WTC11 (cell line): ENCODE measurements around the gene ZNF438. TPM values are rescaled to one million over a fixed set of nuclear protein-coding genes. Genes with fewer than 3 reads are reported as not detected.

Source experiments
- ATAC-seq: fragments of 200-7000 bp; cut with Tn5 transposase; 2 replicates; pipeline ENCODE4 v1.10.0; 2021; ENCODE audit warnings: mild to moderate bottlenecking, moderate library complexity
- CTCF ChIA-PET: fragments of 300-600 bp; sonication (Branson Sonifier 250); formaldehyde crosslinking; loops from one replicate; lab custom pipeline; 2021; ENCODE audit warnings: antibody characterized with exemption; lab: Charles Lee
- POLR2A ChIA-PET: fragments of 350-600 bp; sonication (Branson Sonifier 250); formaldehyde crosslinking; loops from one replicate; lab custom pipeline; 2021; ENCODE audit warnings: antibody characterized with exemption; lab: Charles Lee
- DNase-seq: peaks from one replicate; pipeline ENCODE4 v3.0.0; 2021; ENCODE audit warnings: low spot score
- H3K27ac Mint-ChIP-seq: 2 replicates; pipeline ENCODE4 v1.8.0; 2021; ENCODE audit warnings: mixed read lengths
- H3K27me3 Mint-ChIP-seq: 2 replicates; pipeline ENCODE4 v1.8.0; 2021; ENCODE audit warnings: low read depth, mild to moderate bottlenecking, moderate library complexity, mixed read lengths
- H3K36me3 Mint-ChIP-seq: 2 replicates; pipeline ENCODE4 v1.8.0; 2021; ENCODE audit warnings: mixed read lengths
- H3K4me1 Mint-ChIP-seq: 2 replicates; pipeline ENCODE4 v1.8.0; 2022; ENCODE audit warnings: mixed read lengths
- H3K4me3 Mint-ChIP-seq: 2 replicates; pipeline ENCODE4 v1.8.0; 2021; ENCODE audit warnings: mild to moderate bottlenecking, moderate library complexity, mixed read lengths
- H3K9me3 Mint-ChIP-seq: 2 replicates; pipeline ENCODE4 v1.8.0; 2021; ENCODE audit warnings: mixed read lengths
- EMX1 ChIP-seq: fragments of 250-450 bp; sonication (Bioruptor Pico); IDR thresholded peaks from 2 replicates; pipeline ENCODE4 v1.8.0; 2021; ENCODE audit warnings: mild to moderate bottlenecking
- FOXJ3 ChIP-seq: sonication (generic); formaldehyde crosslinking; IDR thresholded peaks from 2 replicates; pipeline ENCODE4 v1.9.0; 2021; ENCODE audit warnings: missing genetic modification reagents, mild to moderate bottlenecking, borderline replicate concordance
- GTF2I ChIP-seq: fragments of 250-450 bp; sonication (Bioruptor Pico); conservative IDR thresholded peaks from 2 replicates; pipeline ENCODE4 v1.4.0; 2021; ENCODE audit warnings: mild to moderate bottlenecking
- HMGA2 ChIP-seq: fragments of 250-450 bp; sonication (Bioruptor Pico); IDR thresholded peaks from 2 replicates; pipeline ENCODE4 v1.4.0; 2021; ENCODE audit warnings: mild to moderate bottlenecking, moderate library complexity
- JAZF1 ChIP-seq: fragments of 250-450 bp; sonication (Bioruptor Pico); IDR thresholded peaks from 2 replicates; pipeline ENCODE4 v1.9.0; 2021; ENCODE audit warnings: moderate library complexity, mild to moderate bottlenecking, inconsistent platforms
- JUN ChIP-seq: sonication (generic); formaldehyde crosslinking; IDR thresholded peaks from 2 replicates; pipeline ENCODE4 v1.8.0; 2023; ENCODE audit warnings: mild to moderate bottlenecking, missing genetic modification reagents
- MXD4 ChIP-seq: fragments of 250-450 bp; sonication (Bioruptor Pico); IDR thresholded peaks from 2 replicates; pipeline ENCODE4 v1.8.0; 2021; ENCODE audit warnings: mild to moderate bottlenecking, moderate library complexity, borderline replicate concordance
- NFYB ChIP-seq: sonication (generic); formaldehyde crosslinking; conservative IDR thresholded peaks from 2 replicates; pipeline ENCODE4 v1.8.0; 2022; ENCODE audit warnings: low read depth, missing genetic modification reagents
- PRRX2 ChIP-seq: fragments of 250-450 bp; sonication (Bioruptor Pico); IDR thresholded peaks from 2 replicates; pipeline ENCODE4 v1.8.0; 2021; ENCODE audit warnings: mild to moderate bottlenecking
- RELA ChIP-seq: sonication (generic); formaldehyde crosslinking; IDR thresholded peaks from 2 replicates; pipeline ENCODE4 v1.8.1; 2022; ENCODE audit warnings: missing genetic modification reagents, mild to moderate bottlenecking, borderline replicate concordance
- SP1 ChIP-seq: sonication (generic); formaldehyde crosslinking; conservative IDR thresholded peaks from 2 replicates; pipeline ENCODE4 v1.8.1; 2022; ENCODE audit warnings: missing genetic modification reagents
- TEAD1 ChIP-seq: sonication (generic); formaldehyde crosslinking; IDR thresholded peaks from 2 replicates; pipeline ENCODE4 v1.8.0; 2022; ENCODE audit warnings: mild to moderate bottlenecking, missing genetic modification reagents
- ZNF121 ChIP-seq: sonication (generic); formaldehyde crosslinking; IDR thresholded peaks from 2 replicates; pipeline ENCODE4 v1.8.0; 2023; ENCODE audit warnings: missing genetic modification reagents
- ZNF317 ChIP-seq: sonication (generic); formaldehyde crosslinking; IDR thresholded peaks from 2 replicates; pipeline ENCODE4 v1.8.1; 2023; ENCODE audit warnings: low read depth, mild to moderate bottlenecking, moderate library complexity, missing genetic modification reagents, borderline replicate concordance
- ZNF423 ChIP-seq: fragments of 250-450 bp; sonication (Bioruptor Pico); IDR thresholded peaks from 2 replicates; pipeline ENCODE4 v2.1.2; 2022; ENCODE audit warnings: mild to moderate bottlenecking, moderate library complexity
- total RNA-seq: library from RNA; stranded (reverse); gene quantifications from 3 replicates; pipeline ENCODE4 v1.2.3, GENCODE V29; 2021
- TF ChIP-seq, protein P1 (sequence below): fragments of 250-450 bp; sonication (Bioruptor Pico); IDR thresholded peaks from 2 replicates; pipeline ENCODE4 v2.1.2; 2022; ENCODE audit warnings: mild to moderate bottlenecking, moderate library complexity
- TF ChIP-seq, protein P2 (sequence below): sonication (generic); formaldehyde crosslinking; IDR thresholded peaks from 2 replicates; pipeline ENCODE4 v1.8.1; 2023; ENCODE audit warnings: mild to moderate bottlenecking, missing genetic modification reagents, moderate library complexity
- TF ChIP-seq, protein P3 (sequence below): sonication (generic); formaldehyde crosslinking; IDR thresholded peaks from 2 replicates; pipeline ENCODE4 v1.8.1; 2022; ENCODE audit warnings: low read depth, missing genetic modification reagents, borderline replicate concordance
- TF ChIP-seq, protein P4 (sequence below): sonication (generic); formaldehyde crosslinking; IDR thresholded peaks from 2 replicates; pipeline ENCODE4 v1.8.0; 2023; ENCODE audit warnings: missing genetic modification reagents, mild to moderate bottlenecking, borderline replicate concordance
- TF ChIP-seq, protein P5 (sequence below): sonication (generic); formaldehyde crosslinking; IDR thresholded peaks from 2 replicates; pipeline ENCODE4 v1.8.0; 2022; ENCODE audit warnings: mild to moderate bottlenecking, missing genetic modification reagents

ZNF438 gene
- total RNA-seq, 1 experiment from 2014 or later: 1.9 TPM

DNA sequence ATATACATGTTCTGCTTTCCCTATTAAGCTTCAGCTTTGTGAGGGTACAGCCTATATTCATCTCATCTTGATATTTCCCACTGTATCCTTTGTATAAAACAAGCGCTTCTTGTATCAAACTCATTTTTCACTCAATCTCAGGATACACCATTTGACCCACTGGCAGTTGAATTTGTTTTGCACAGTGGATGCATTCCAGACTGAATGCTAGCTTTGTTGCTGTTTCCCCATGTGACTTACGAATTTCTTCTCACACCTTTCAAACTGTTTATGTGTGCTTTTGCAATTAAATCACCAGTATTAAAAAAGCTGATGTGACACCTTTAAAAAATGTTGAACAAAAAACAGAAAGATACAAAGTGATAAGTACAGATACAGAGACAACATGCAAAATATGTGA lies 180.9 kb downstream of the ZNF438 start (continued):
- TF ChIP-seq ZNF317 (CRISPR knock-in tag): no peak
- TF ChIP-seq, protein P1, sequence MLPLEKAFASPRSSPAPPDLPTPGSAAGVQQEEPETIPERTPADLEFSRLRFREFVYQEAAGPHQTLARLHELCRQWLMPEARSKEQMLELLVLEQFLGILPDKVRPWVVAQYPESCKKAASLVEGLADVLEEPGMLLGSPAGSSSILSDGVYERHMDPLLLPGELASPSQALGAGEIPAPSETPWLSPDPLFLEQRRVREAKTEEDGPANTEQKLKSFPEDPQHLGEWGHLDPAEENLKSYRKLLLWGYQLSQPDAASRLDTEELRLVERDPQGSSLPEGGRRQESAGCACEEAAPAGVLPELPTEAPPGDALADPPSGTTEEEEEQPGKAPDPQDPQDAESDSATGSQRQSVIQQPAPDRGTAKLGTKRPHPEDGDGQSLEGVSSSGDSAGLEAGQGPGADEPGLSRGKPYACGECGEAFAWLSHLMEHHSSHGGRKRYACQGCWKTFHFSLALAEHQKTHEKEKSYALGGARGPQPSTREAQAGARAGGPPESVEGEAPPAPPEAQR (CRISPR knock-in tag): no peak
- TF ChIP-seq EMX1 (CRISPR knock-in tag): no peak
- TF ChIP-seq MXD4 (CRISPR knock-in tag): no peak
- TF ChIP-seq, all 79 proteins: peak for 0

DNA sequence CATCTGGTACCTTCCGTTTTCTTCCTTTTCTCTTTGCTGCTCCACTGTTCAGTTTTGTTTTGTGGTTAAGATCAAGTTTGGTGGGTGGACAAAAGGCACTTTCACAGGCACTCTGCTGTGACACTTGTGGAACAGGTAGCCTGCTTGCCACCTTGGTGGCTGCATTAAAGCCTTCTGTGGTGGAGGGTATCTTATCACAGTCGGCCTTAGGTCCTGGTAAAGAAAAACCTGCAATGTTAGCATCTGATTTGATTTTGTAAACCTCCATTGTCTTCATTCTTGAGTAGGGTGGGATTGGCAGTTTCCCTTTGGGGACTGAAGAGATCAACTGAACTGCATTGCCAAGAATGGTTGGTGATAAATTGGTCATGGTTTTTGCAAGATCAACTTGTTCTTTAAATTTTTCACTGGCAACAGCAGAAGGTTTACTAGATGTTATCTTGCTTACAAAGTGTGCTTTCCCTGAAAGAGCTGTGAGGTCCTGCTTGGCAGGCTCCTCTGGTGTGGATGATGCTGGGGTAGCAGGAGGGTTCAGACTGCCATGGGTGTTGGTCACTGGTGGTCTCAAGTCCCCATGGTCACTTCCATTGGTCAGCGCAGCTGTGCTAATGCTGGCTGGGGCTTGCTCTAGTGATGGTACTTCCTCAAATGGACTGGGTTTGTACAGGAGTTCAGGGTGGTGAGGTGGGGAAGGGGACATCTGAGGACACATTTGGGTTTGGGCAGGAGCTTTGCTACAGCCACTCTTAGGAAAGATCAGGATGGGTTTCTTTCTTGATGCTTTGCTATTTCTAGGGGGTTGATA lies 182.2 kb downstream of the ZNF438 start:
- Mint-ChIP-seq H3K27ac (no peak overlapping the region), H3K27me3 (no peaks in the 10 kb centered on the region), H3K9me3 (no peaks in the 10 kb centered on the region), H3K4me1 (no peaks in the 10 kb centered on the region), H3K36me3 (no peaks in the 10 kb centered on the region), H3K4me3 (no peak overlapping the region)
- ChIA-PET POLR2A (no interaction called here), CTCF (no interaction called here)
- no peak for TF ChIP-seq SP1 (CRISPR knock-in tag)
- TF ChIP-seq, protein P2, sequence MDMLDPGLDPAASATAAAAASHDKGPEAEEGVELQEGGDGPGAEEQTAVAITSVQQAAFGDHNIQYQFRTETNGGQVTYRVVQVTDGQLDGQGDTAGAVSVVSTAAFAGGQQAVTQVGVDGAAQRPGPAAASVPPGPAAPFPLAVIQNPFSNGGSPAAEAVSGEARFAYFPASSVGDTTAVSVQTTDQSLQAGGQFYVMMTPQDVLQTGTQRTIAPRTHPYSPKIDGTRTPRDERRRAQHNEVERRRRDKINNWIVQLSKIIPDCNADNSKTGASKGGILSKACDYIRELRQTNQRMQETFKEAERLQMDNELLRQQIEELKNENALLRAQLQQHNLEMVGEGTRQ (CRISPR knock-in tag): no peak
- TF ChIP-seq HMGA2 (CRISPR knock-in tag): no peak
- TF ChIP-seq MXD4 (CRISPR knock-in tag): no peak
- TF ChIP-seq JUN: no peak
- DNase-seq (no peak), ATAC-seq (no peak)

DNA sequence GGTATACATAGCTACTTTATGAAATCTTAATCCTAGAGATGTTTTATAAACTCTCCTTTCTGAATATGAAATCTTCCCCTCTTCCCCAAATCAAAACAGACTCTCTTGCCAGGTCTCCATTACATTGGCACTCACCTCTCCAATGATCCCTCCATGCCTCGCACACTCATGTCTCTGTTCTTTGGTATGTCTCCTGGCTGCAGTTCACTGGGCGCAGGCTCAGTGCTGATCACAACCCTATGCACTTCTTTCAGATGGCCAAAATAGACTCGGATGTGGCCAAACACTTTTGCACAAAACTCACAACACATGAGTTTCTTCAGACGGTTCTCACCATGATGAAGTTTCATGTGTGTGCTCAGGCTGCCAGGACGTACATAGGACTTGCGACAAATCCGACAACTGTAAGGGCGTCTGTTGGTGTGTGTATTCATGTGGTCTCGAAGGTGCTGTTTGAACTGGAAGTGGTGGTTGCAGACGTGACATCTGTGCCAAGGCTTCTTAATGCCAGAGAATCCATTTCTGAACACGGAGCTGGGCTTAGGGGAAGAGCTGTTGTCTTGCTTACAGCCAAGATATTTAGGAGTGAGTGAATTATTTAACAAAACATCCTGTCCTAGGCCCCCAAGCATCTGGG lies 183.2 kb downstream of the ZNF438 start:
- H3K36me3 Mint-ChIP-seq: no peaks in the 10 kb centered on the region
- ATAC-seq: no peak
- no peaks in the 10 kb centered on the region for H3K9me3 Mint-ChIP-seq
- CTCF ChIA-PET: no interaction called here
- no peak for DNase-seq
- H3K4me3 Mint-ChIP-seq: no peak overlapping the region
- no peaks in the 10 kb centered on the region for H3K4me1 Mint-ChIP-seq
- POLR2A ChIA-PET: no interaction called here
- no peaks in the 10 kb centered on the region for H3K27me3 Mint-ChIP-seq
- H3K27ac Mint-ChIP-seq: no peak overlapping the region
- TF ChIP-seq, protein P3, sequence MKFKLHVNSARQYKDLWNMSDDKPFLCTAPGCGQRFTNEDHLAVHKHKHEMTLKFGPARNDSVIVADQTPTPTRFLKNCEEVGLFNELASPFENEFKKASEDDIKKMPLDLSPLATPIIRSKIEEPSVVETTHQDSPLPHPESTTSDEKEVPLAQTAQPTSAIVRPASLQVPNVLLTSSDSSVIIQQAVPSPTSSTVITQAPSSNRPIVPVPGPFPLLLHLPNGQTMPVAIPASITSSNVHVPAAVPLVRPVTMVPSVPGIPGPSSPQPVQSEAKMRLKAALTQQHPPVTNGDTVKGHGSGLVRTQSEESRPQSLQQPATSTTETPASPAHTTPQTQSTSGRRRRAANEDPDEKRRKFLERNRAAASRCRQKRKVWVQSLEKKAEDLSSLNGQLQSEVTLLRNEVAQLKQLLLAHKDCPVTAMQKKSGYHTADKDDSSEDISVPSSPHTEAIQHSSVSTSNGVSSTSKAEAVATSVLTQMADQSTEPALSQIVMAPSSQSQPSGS (CRISPR knock-in tag): no peak

DNA sequence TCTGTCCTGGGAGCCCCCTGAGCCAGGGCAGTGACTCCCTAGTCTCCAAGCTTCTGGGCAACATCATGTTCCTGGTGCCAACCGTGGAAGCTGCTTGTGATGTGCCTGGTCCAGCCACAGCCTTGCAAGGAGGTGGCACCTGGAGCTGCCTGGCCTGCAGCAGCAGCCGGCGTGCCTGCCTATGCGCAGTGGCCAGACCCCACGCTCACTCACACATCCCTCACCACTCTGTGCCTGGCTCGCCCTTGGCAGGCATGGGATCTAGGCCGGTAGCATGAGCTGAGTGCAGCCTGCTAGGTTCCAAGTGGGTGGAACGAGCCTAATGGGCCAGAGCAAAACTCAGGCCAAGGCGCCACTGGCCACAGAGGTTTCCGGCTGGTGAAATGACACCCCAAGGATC lies 184.0 kb downstream of the ZNF438 start:
- ATAC-seq (no peak), DNase-seq (no peak)
- Mint-ChIP-seq H3K9me3 (no peaks in the 10 kb centered on the region), H3K36me3 (no peaks in the 10 kb centered on the region), H3K4me1 (no peaks in the 10 kb centered on the region), H3K27ac (no peak overlapping the region), H3K27me3 (no peaks in the 10 kb centered on the region), H3K4me3 (no peak overlapping the region)
- CTCF ChIA-PET: interaction anchor here (0.8 to 1.7 kb wide), 2 partner anchors 62 to 160 kb away, joined by 4 to 6 read pairs; no protein-coding TSS in a partner anchor
- POLR2A ChIA-PET: no interaction called here
- TF ChIP-seq, protein P4, sequence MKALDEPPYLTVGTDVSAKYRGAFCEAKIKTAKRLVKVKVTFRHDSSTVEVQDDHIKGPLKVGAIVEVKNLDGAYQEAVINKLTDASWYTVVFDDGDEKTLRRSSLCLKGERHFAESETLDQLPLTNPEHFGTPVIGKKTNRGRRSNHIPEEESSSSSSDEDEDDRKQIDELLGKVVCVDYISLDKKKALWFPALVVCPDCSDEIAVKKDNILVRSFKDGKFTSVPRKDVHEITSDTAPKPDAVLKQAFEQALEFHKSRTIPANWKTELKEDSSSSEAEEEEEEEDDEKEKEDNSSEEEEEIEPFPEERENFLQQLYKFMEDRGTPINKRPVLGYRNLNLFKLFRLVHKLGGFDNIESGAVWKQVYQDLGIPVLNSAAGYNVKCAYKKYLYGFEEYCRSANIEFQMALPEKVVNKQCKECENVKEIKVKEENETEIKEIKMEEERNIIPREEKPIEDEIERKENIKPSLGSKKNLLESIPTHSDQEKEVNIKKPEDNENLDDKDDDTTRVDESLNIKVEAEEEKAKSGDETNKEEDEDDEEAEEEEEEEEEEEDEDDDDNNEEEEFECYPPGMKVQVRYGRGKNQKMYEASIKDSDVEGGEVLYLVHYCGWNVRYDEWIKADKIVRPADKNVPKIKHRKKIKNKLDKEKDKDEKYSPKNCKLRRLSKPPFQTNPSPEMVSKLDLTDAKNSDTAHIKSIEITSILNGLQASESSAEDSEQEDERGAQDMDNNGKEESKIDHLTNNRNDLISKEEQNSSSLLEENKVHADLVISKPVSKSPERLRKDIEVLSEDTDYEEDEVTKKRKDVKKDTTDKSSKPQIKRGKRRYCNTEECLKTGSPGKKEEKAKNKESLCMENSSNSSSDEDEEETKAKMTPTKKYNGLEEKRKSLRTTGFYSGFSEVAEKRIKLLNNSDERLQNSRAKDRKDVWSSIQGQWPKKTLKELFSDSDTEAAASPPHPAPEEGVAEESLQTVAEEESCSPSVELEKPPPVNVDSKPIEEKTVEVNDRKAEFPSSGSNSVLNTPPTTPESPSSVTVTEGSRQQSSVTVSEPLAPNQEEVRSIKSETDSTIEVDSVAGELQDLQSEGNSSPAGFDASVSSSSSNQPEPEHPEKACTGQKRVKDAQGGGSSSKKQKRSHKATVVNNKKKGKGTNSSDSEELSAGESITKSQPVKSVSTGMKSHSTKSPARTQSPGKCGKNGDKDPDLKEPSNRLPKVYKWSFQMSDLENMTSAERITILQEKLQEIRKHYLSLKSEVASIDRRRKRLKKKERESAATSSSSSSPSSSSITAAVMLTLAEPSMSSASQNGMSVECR (CRISPR knock-in tag): no peak
- TF ChIP-seq PRRX2 (no peak), TEAD1 (CRISPR knock-in tag) (no peak), ZNF121 (no peak), GTF2I (CRISPR knock-in tag) (no peak), ZNF423 (CRISPR knock-in tag) (no peak), NFYB (no peak), RELA (CRISPR knock-in tag) (no peak), JAZF1 (CRISPR knock-in tag) (no peak), FOXJ3 (CRISPR knock-in tag) (no peak)
- TF ChIP-seq, protein P5, sequence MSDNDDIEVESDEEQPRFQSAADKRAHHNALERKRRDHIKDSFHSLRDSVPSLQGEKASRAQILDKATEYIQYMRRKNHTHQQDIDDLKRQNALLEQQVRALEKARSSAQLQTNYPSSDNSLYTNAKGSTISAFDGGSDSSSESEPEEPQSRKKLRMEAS: no peak
- TF ChIP-seq, protein P1 (CRISPR knock-in tag): no peak
